Sigmoid colon (tissue), 3 donors: ENCODE data around the gene CLPX.

ENCODE experiments used
- CTCF ChIP-seq, 4 experiments: fragments of 450-650 bp in 3 of 4; fragments of 200-600 bp in 1 of 4; IDR thresholded peaks; one replicate each; pipeline ENCODE4 v1.5.1; 2016 to 2019; ENCODE audit warnings: antibody characterized with exemption in 4 of 4, mild to moderate bottlenecking in 3 of 4, moderate library complexity in 2 of 4
- POLR2A ChIP-seq, 2 donors: fragments of 450-650 bp; IDR thresholded peaks; one replicate each; pipeline ENCODE4 v1.6.1; 2016; ENCODE audit warnings: antibody characterized with exemption in 2 of 2, mild to moderate bottlenecking in 2 of 2, moderate library complexity in 2 of 2

- no peak for TF ChIP-seq CTCF (IDR thresholded peaks at IDR 0.05)
- no peak for TF ChIP-seq POLR2A (IDR thresholded peaks at IDR 0.05)
Measured at GRCh38 chr15:65206750-65207149, 21.6 kb upstream of the CLPX start.
